C4-2B (cell line): ENCODE measurements around the gene DEPDC1.

ENCODE experiments used
- ZFX ChIP-seq: fragments of 450-650 bp; IDR thresholded peaks from 2 replicates; pipeline ENCODE4 v1.6.1; 2017
- TF ChIP-seq, protein P1 (sequence below): fragments of 450-650 bp; conservative IDR thresholded peaks from 2 replicates; pipeline ENCODE4 v1.5.1; 2017; ENCODE audit warnings: mild to moderate bottlenecking

DNA sequence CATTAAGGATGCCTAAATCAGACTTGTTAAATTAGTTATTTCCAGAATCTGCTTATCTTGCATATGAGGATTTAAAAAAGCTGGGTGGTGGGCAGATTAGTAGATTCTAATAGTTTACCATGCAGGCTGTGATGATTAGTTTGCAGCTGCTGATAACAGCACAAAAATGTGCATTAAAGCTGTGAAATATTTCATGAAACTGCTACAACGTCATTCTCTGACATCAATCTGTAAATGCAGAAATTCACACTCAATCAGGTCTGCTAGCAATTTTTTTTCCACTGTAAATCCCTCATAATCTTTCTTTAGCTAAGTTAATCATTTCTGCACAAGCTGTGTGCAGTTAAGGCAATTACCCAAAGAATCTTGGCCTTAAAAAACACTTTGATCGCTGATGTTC is 37.8 kb downstream of the DEPDC1 start:
- TF ChIP-seq, protein P1, sequence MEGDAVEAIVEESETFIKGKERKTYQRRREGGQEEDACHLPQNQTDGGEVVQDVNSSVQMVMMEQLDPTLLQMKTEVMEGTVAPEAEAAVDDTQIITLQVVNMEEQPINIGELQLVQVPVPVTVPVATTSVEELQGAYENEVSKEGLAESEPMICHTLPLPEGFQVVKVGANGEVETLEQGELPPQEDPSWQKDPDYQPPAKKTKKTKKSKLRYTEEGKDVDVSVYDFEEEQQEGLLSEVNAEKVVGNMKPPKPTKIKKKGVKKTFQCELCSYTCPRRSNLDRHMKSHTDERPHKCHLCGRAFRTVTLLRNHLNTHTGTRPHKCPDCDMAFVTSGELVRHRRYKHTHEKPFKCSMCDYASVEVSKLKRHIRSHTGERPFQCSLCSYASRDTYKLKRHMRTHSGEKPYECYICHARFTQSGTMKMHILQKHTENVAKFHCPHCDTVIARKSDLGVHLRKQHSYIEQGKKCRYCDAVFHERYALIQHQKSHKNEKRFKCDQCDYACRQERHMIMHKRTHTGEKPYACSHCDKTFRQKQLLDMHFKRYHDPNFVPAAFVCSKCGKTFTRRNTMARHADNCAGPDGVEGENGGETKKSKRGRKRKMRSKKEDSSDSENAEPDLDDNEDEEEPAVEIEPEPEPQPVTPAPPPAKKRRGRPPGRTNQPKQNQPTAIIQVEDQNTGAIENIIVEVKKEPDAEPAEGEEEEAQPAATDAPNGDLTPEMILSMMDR: no peak
- no peak for TF ChIP-seq ZFX
